HG02973 (cell line): ENCODE data around the gene IFI44.

ENCODE experiments used
- ATAC-seq: cut with Tn5 transposase; IDR thresholded peaks from one replicate; pipeline ENCODE4 v1.9.1; 2021; ENCODE audit warnings: moderate library complexity; ENCODE audit not compliant: unreplicated experiment

The IFI44 gene

DNA sequence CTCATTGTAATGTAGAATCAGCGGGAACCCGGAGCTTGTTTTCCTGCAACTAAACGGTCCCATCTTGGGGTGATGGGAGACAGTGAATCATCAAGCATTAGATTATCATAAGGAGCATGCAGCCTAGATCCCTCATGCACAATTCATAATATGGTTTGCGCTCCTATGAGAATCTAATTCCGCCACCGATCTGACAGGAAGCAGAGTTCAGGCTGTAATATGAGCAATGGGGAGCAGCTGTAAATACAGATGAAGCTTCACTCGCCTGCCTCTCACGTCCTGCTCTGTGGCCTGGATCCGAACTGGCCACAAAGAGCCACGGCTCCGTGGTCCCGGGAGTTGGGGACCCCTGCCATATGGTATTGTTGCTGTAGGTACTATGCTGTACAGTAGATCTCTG, 1.6 kb downstream of the IFI44 start:
- ATAC-seq, result no peak

DNA sequence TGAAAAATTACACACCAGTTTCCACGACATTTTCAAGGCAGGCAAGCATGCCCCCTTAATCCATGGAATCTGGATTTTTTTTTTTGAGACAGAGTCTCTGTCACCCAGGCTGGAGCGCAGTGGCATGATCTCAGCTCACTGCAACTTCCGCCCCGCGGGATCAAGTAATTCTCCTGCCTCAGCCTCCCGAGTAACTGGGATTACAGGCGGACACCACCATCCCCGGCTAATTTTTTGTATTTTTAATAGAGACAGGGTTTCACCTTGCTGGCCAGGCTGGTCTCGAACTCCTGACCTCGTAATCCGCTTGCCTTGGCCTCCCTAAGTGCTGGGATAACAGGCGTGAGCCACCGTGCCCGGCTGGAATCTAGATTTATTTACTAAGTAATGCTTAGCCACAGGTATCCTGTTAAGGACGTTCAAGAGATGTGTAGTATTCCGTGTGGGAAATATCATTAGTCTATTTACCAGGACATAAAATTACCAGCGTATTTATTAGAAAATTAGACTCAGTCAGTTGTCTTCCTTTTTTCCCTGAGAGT, 2.5 kb downstream of the IFI44 start:
- no peak for ATAC-seq

DNA sequence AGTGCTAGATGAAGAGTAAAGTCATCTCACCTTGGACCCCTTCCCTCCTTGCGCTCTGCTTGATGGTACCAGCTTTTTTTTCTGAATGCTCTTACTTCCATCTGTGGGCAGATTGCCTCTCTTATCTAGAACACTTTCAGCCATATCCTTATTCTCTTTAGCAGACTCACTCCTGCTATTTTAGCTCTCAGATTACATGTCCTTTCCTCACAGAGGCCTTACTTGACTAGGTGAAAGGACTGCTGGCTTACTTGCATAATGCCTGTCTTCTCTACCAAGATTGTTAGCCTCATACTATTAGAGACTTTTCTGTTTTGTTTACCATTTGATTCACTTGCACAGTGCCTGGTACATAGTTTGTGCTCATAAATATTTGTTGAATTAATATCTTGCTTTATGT, 9.3 kb downstream of the IFI44 start:
- ATAC-seq, result no peak

DNA sequence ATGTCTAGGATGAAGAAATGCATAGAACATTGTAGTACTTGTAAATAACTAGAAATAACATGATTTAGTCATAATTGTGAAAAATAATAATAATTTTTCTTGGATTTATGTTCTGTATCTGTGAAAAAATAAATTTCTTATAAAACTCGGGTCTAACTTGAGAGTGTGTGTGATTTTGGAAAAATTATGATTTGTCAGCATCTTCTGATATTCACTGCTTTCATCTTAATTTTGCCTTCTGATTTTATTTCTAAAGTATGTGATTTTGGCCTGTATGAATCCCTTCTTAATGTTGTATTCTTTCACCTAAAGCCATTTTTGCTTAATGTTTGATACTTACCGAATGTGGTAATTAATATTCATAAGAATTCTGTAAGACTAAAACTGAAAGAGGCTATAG, 14.3 kb downstream of the IFI44 start:
- no peak for ATAC-seq

DNA sequence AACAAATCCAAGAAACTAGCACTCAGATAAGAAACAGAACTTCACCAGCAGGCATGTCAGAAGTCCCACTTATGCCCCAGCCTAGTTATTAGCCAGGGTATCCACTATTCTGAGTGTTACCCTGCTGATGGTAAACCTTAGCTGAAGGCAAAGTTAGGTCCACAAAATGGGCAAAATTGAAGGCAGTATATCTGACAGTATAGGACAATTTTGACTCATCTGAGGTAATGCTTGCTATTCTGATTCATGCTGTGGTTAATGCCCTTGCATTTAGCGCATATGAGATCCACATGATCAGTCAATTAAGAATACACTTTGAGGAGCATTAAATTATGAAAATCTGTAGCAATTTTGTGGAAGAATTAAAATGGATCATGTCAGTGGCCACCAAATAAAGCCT, 15.1 kb downstream of the IFI44 start:
- no peak for ATAC-seq

DNA sequence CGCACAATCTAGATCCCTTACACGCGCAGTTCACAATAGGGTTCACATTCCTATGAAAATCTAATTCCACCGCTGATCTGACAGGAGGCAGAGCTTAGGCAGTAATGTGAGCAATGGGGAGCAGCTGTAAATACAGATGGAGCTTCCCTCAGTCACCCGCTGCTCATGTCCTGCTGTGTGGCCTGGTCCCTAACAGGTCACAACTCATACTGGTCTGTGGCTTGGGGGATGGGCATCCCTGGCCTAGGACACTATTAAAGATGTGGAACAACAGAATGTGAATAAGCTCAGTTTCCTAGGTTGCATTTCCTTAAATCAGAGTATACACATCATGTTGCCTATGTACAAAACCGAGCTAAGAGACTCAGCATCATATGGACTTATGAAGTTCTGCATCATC, 16.2 kb downstream of the IFI44 start:
- no peak for ATAC-seq

DNA sequence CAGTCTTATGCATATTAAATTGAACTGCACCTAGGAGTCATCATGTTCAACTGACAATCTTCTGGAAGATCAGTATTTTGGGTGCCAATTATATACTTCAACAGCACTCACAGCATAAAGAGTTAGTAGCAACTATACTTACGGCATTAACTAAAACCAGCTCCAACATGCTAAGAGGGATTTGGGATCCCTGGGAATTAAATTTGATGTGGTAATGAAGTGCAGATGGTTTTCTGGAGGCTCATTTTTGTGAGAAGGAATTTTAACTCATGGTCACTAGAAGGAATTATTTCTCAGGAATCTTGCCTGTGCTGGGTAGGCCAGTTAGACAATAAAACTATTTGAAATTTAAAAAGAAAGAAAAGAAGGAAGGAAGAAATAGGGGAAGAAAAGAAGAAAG, 18.3 kb downstream of the IFI44 start:
- ATAC-seq, result no peak

DNA sequence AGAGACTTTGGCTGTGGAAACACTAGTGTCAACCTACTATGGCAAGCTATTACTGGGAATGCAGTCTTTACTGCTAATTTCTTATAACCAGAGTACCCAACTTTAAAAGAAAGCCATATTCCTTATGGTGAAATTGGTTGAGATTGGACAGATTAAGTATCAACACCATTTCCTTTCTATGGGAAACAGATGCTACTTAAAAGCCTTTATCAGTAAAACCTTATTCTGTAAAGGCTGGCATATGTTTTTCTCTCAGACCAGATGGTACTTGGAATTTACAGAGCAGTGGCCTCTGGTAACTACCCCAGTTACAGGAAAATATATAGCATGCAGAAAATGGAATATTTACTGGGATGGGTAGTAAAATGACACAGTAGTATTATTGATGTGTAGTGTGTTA, 18.8 kb downstream of the IFI44 start:
- ATAC-seq, result no peak

DNA sequence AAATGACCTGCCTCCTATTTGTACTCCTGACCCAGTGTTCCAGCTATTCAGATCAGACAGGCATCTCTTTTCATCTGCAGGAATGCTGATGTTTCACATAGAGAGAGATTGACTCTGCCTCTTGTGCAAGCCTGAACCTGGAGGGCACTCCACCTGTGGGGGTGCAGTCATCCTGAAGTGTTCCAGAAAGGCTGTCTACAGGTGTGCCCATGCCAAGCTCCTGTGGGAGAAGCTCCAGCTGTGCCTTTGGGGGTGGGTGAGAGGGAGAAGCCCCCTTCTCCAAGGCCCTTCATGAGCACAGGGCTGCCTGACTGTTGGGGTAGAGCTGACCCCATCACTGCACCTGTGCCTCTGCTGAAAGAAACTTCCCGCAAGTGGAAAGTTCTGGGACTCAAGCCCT, 22.8 kb downstream of the IFI44 start:
- no peak for ATAC-seq

DNA sequence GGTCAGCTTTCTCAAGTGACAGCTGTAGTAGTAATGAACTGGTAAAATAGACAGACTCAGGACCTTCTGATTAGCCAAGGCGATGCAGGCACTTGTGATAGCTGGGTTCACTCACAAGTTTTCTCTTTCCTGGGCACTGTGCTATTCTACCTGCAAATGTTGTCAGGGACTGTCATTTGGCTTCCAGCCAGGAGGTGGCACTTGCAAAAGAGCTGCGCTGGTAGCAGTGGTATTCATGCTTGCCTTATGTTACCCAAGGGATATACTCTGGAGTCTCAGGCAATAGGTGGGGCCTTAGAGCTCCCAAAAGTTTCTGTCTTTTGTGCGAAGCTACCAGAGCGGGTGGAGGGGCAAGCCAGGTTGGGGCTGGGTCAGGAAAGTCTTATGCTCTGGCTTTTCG, 23.5 kb downstream of the IFI44 start:
- ATAC-seq, result no peak

DNA sequence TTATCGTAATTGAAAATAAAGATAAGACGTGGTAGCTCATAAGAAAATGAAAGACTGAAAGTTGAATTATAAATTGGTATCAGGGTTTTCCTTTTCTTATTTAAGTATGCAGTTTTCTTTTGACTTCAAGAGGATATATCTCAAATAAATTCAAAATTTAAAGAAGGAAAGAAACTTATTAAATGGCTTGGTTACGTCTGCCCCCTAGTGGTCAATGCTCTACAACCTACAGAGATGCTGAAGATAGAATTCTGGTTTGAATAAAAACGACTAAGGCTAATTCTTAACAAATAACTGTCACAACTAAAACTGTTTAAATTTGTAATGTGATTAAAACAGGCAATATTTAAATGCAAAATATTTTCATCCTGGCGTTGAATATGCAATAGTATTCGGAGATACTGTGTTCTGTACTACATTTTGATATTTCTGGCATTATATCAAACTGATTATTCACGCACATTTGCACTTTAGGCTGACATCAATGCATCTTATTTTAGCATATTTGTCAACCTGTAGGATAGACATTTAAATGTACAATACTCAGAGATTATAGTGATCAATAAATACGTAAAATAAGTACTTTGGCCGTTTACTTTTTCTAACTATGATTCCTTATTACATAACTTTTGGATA, 26.8 kb downstream of the IFI44 start:
- no peak for ATAC-seq

DNA sequence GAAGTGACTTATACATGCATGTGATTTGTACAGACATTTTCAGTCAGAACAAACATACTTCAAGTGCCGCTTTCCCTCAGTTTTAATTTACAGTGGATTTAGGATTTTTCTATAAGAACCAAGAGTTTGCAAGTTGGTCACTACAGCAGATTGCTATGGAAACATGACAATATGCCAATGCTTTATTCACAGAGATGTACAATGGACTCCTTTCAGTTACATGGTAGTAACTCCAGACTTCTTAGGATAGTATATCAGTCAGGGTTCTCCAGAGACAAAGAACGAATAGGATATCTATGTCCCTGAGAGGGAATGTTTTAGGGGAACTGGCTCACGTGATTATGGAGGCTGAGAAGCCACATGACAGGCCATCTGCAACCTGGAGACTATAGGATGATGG, 27.4 kb downstream of the IFI44 start:
- no peak for ATAC-seq

DNA sequence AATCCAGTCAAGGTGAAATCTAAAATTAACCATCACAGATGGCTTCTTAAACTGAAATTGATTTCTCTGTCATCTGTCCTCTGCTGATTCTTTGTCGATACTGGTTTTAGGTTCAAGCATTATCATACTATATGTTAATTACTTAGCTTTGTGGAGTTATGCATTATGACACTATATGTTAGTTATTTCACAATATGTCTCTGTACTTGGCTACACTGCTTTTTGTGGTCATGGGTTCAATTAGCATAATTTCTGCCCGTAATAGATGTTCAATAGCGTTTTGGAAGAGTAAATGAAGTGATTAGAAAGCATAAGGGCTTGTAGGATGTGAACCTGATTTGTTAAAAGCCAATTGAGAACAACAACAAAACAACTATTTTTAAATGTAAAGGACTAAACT, 28.2 kb downstream of the IFI44 start:
- ATAC-seq, result no peak

DNA sequence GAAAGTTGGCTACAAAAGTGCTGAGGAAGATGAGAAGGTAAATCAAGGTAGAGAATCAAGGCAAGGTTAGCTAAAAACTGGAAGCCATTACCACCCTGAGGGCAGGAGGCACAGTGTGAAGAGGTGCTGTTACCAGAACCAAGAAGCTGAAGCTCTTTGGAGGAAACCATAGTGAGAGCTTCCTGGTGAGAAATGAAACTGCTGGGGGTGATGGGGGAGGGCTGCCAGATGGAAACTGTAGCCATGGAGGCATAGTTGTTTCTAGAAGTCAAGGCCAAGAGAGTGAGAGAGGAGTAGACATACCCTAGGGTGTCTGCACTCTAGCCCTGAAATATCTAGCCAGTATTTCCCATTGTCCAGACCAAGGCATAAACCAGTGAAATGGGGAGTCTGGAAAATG, 28.7 kb downstream of the IFI44 start:
- peak; percentile 93 for ATAC-seq

DNA sequence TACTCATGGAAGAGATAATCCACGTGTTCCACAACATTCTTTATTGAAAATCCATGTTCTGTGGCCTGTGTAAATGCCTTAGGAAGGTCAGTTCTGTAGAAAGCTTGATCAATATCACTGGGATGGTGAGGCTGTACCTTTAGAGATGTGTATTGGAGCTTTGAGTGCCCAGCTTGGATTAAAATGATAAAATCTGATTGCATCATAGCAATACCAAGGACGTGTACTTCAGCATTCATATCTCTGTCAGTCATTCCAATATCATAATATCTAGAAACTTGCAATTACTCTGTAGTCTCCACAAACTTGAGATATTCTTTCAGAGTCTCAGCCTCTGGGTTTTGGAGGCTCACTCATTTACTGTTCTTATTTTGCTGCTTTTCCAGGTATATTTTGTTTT, 31.6 kb downstream of the IFI44 start:
- no peak for ATAC-seq

DNA sequence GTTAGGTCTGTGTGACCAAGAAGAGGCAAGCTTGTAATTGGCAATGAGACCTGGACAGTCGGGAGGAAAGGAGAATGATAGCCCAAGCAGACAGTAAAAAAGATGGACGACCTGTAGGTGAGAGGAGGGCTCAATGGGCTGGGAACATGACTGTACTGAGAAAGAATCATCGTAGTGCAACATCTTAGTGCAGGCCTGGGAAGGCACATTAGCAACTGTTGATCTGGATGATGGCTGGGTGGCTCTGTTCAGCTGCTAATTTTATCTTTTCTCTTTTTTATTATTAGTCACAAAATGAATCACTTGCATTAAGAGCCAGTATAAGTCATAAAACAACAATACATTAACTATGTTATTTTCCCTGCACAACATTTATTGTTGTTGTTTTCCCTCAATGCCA, 32.9 kb downstream of the IFI44 start:
- ATAC-seq, result no peak

DNA sequence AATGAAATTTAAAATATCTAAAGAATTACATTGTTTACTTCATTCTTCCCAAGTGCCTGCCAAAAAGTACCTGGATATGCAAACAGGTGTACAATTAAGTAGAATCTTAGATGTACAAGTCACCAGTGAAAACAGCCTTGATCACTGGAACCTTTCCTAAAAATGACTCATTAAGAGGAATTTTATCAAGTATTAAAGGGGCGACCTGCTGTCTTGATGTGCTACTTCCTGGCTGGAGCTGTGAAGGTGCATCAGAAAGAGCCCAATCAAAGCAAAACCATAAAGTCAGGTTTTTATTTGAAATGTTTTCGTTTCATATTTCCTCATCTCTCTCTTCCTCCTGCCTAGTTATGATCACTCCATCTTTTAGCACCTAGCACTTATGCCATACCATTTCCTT, 33.4 kb downstream of the IFI44 start:
- no peak for ATAC-seq

DNA sequence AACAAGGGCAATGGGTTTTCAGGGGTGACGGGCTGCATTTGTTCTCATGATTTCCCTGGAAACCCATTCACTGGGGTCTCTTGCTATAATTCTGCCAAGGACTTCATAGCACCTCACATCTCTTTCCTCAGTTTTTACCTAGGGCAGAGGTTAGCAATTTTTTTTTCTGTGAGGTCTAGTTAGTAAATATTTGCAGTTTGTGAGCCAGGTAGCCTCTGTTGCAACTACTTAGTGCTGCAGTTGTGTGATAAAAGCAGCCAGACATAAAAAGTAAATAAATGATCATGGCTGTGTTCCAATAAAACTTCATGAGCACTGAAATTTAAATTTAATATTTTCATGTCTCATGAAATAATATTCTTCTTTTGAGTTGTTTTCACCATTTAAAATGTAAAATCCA, 37.7 kb downstream of the IFI44 start:
- no peak for ATAC-seq

DNA sequence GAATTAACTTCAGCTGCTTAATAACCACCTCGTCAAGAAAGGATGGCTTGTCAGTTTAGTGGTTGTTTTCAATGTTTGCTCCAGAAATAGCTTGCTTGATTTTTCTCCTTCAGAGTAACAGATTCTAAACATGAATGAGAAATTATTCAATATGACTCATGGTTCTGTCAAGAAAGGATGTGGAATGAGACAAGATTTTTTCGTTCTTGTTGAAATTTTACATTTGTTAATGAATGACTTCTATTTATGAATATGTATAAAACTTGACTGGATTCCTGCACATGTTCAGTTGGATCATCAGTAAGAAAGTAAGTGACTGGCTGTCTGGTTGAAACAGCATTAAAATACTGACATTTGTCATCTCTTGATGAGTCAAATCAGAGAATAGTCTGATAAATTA, 38.3 kb downstream of the IFI44 start:
- ATAC-seq, result no peak

DNA sequence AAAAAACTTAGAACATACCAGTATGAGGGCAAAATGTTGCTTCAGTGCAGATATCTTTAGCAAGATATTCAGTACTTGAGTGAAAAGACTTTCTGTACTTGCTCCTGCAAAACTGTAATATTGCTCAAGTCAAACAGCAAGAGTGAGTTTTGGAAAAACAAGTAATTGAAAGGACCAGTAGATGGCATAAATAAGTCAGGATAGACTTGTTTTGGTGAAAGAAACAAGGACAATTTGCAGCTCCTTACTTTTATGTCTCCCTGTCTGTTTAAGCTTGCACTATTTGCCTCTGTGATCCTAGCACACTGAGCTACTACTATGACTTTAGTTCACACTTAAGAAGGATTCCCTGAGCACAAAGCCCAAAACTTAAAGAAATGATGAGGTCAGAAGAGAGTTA, 39.1 kb downstream of the IFI44 start:
- ATAC-seq, result no peak

DNA sequence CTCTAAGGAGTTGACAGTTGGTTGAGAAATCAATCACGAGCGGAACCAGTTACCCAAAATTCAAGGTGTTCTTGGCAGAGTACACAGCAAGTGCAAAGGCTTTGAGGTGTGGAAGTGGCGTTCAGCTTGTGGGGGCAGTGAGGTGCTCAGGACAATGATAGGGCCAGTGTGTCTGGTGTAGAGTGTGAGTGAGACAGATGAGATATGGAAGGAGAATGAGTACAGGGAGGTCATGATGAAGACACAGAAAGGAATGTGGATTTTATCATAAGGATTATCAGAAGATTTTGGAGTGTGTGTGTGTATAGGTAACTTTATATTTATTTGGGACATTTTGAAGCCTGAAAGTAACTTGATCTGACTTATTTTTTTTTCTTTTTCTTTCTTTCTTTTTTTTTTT, 40.9 kb downstream of the IFI44 start:
- ATAC-seq, result no peak

DNA sequence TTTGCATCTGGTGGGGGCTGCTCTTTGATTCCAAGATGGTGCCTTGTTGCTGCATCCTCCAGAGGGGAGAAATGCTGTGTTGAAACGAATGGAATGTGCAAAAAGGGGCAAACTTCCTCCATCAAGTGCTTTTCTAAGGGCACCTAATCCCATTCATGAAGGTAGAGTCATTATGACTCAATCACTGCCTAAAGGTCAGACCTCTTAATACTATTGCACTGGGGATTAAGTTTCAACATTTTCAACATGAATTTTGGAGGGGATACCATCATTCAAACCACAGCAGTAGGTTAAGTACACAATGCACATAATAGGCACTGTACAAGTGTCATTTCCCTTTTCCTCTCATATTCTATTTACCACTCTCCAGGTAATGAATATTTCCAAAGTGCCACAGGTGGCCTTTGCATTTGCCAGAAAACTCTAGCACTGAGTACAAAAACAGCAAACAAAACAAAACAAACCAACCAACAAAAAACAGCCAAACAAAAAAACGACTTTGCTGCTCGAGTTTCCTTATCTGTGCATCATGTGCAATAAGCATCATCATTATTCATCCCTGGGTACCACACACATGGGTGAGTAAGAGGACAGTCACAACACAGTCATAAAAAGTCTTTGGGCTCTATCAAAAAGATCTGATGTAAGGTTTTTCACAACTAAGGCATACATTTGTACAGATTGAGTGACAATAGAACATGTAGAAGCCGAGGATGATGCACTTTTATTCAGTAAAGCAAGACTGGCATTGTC, 42.5 kb downstream of the IFI44 start:
- ATAC-seq, result no peak

DNA sequence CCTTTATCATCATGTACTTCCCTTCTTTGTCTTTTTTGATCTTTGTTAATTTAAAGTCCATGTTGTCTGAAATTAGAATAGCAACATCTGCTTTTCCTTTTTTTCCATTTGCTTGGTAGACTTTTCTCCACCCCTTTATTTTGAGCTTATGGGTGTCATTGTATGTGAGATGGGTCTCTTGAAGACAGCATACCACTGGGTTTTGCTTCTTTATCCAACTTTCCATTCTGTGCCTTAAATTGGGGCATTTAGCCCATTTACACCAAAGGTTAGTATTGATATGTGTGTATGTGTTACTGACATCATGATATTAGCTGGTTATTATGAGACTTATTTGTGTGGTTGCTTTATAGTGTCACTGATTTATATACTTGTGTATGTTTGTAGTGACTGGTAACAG, 50.2 kb downstream of the IFI44 start:
- no peak for ATAC-seq
